Ishikawa (cell line): ENCODE data around the gene CROCC2.

Experiments
- CEBPB ChIP-seq: IDR thresholded peaks from 2 replicates; pipeline ENCODE4 v1.6.1; 2012
- CREB1 ChIP-seq: IDR thresholded peaks from 2 replicates; pipeline ENCODE4 v1.6.1; 2012; ENCODE audit warnings: low read depth
- EGR1 ChIP-seq: IDR thresholded peaks from 2 replicates; pipeline ENCODE4 v1.6.1; 2012
- EP300 ChIP-seq: IDR thresholded peaks from 2 replicates; pipeline ENCODE4 v1.6.1; 2012; ENCODE audit warnings: borderline replicate concordance
- FOXM1 ChIP-seq: IDR thresholded peaks from 2 replicates; pipeline ENCODE4 v1.6.1; 2012; ENCODE audit warnings: low read depth, borderline replicate concordance
- MAX ChIP-seq: IDR thresholded peaks from 2 replicates; pipeline ENCODE4 v1.6.1; 2012
- NFIC ChIP-seq: IDR thresholded peaks from 2 replicates; pipeline ENCODE4 v1.6.1; 2012
- RAD21 ChIP-seq: IDR thresholded peaks from 2 replicates; pipeline ENCODE4 v1.6.1; 2012; ENCODE audit warnings: low read depth
- REST ChIP-seq: IDR thresholded peaks from 2 replicates; pipeline ENCODE4 v1.6.1; 2012; ENCODE audit warnings: low read depth, mild to moderate bottlenecking
- TAF1 ChIP-seq: IDR thresholded peaks from 2 replicates; pipeline ENCODE4 v1.6.1; 2012; ENCODE audit warnings: low read depth, mild to moderate bottlenecking
- TEAD4 ChIP-seq: IDR thresholded peaks from 2 replicates; pipeline ENCODE4 v1.6.1; 2012
- USF1 ChIP-seq: IDR thresholded peaks from 2 replicates; pipeline ENCODE4 v1.6.1; 2012
- YY1 ChIP-seq: IDR thresholded peaks from 2 replicates; pipeline ENCODE4 v1.6.1; 2012; ENCODE audit warnings: low read depth
- ZBTB7A ChIP-seq: IDR thresholded peaks from 2 replicates; pipeline ENCODE4 v1.6.1; 2012; ENCODE audit warnings: low read depth

DNA sequence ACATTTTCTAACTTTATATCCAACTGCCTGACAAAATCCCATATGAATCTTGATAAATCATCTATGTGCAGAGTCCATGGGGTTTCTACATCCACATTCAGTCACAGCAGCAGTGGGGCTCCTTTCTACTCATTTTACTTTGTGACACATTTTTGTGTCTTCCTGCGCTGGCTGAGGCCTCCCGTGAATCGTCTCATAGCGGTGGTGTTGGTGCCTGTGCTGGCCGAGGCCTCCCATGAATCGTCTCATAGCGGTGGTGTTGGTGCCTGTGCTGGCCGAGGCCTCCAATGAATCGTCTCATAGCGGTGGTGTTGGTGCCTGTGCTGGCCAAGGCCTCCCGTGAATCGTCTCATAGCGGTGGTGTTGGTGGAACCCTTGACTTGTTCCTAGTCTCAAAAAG, 109.3 kb downstream of the CROCC2 start:
- TF ChIP-seq ZBTB7A (no peak), TAF1 (no peak), CEBPB (no peak), FOXM1 (no peak), EP300 (no peak), RAD21 (no peak), CREB1 (no peak), MAX (no peak), TEAD4 (no peak), YY1 (no peak), NFIC (no peak), REST (no peak), EGR1 (no peak), USF1 (no peak)
